Lung (tissue), 12 donors: Measurements from ENCODE around the gene ADGRL2. TPM values are rescaled to one million over a fixed set of nuclear protein-coding genes. Genes with fewer than 3 reads are reported as not detected.

ENCODE experiments used
- ATAC-seq: fragments of 200-7000 bp; cut with Tn5 transposase; one replicate; pipeline ENCODE4 v1.9.1; 2020; ENCODE audit warnings: moderate number of reproducible peaks; ENCODE audit not compliant: insufficient read depth, low FRiP score
- DNase-seq, 3 donors: peaks; one replicate each; pipeline ENCODE4 v3.0.0-alpha.2; 2013 to 2017
- H3K27ac ChIP-seq, 2 donors: one replicate each; pipeline ENCODE4 v1.5.1; 2013; ENCODE audit warnings: mild to moderate bottlenecking in 2 of 2, moderate library complexity in 2 of 2, control low read depth in 1 of 2, inconsistent platforms in 1 of 2, low read depth in 1 of 2, low read length in 1 of 2
- H3K27me3 ChIP-seq, 3 donors: one replicate each; pipeline ENCODE4 v1.5.1; 2013; ENCODE audit warnings: low read length in 2 of 3; ENCODE audit not compliant: control insufficient read depth in 3 of 3, insufficient read depth in 3 of 3
- H3K36me3 ChIP-seq, 4 donors: one replicate each; pipeline ENCODE4 v1.5.1; 2013; ENCODE audit warnings: low read length in 4 of 4, mild to moderate bottlenecking in 1 of 4, moderate library complexity in 1 of 4; ENCODE audit not compliant: control insufficient read depth in 4 of 4, insufficient read depth in 4 of 4
- H3K4me1 ChIP-seq, 5 donors: one replicate each; pipeline ENCODE4 v1.5.1; 2013; ENCODE audit warnings: low read length in 5 of 5, mild to moderate bottlenecking in 2 of 5, moderate library complexity in 1 of 5; ENCODE audit not compliant: control insufficient read depth in 5 of 5, insufficient read depth in 5 of 5
- H3K4me3 ChIP-seq: one replicate; pipeline ENCODE4 v1.5.1; 2013; ENCODE audit warnings: mild to moderate bottlenecking, control low read depth, moderate library complexity
- H3K9ac ChIP-seq, 2 donors: one replicate each; pipeline ENCODE4 v1.5.1; 2013; ENCODE audit warnings: low read length in 2 of 2, control low read depth in 1 of 2; ENCODE audit not compliant: insufficient read depth in 1 of 2
- H3K9me3 ChIP-seq, 4 donors: one replicate each; pipeline ENCODE4 v1.5.1; 2013; ENCODE audit warnings: low read length in 3 of 4, mild to moderate bottlenecking in 1 of 4, moderate library complexity in 1 of 4; ENCODE audit not compliant: control insufficient read depth in 4 of 4, insufficient read depth in 3 of 4
- WGBS, 2 donors: extraction: QIAGEN DNeasy Blood & Tissue Kit; methylation state at CpG; one replicate each; pipeline ENCODE4 v1.1.7; 2013; 5-methylcytosine and 5-hydroxymethylcytosine counted together
- polyA plus RNA-seq, 2 donors: library from polyadenylated mRNA; stranded (reverse); fragments of 200-250 nt; gene quantifications; one replicate each; pipeline ENCODE4 v1.2.1, GENCODE V29; 2013
- total RNA-seq, 2 donors: library from RNA; depleted of rRNA in 1 of 2; stranded (reverse); fragments of >200 nt in 1 of 2; gene quantifications; one replicate each; pipeline ENCODE4 v1.2.1, GENCODE V29; 2014 to 2021
- TF ChIP-seq, protein P1 (sequence below): IDR thresholded peaks from 2 replicates; pipeline ENCODE4 v1.5.1; 2012; ENCODE audit warnings: mild to moderate bottlenecking; ENCODE audit errors: control extremely low read depth, extremely low read depth
- donor health status: control.
- donor health status: control.
- donor health status: Bipolar disorder and iron deficiency.
- donor health status: healthy.
- donor health status: DM: yes; HTN: yes; CAD: no.

ADGRL2 gene
- total and polyA plus RNA-seq, 4 donors, result 32.5 to 421 (median 72.1) TPM

- ATAC-seq (no peak), DNase-seq (no peak)
- H3K36me3 ChIP-seq, result no peaks in the 10 kb centered on the region
- H3K4me1 ChIP-seq, result peaks cover 0 to 48% (median 8%) of the 10 kb centered on the region in 5 donors
- TF ChIP-seq, protein P1, sequence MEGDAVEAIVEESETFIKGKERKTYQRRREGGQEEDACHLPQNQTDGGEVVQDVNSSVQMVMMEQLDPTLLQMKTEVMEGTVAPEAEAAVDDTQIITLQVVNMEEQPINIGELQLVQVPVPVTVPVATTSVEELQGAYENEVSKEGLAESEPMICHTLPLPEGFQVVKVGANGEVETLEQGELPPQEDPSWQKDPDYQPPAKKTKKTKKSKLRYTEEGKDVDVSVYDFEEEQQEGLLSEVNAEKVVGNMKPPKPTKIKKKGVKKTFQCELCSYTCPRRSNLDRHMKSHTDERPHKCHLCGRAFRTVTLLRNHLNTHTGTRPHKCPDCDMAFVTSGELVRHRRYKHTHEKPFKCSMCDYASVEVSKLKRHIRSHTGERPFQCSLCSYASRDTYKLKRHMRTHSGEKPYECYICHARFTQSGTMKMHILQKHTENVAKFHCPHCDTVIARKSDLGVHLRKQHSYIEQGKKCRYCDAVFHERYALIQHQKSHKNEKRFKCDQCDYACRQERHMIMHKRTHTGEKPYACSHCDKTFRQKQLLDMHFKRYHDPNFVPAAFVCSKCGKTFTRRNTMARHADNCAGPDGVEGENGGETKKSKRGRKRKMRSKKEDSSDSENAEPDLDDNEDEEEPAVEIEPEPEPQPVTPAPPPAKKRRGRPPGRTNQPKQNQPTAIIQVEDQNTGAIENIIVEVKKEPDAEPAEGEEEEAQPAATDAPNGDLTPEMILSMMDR, result no peak
- no peak overlapping the region for H3K4me3 ChIP-seq
- no peaks in the 10 kb centered on the region for H3K9me3 ChIP-seq
- WGBS, 2 donors, result 68 to 91% methylated on average over 1 of the region's 1 CpG
- no peak overlapping the region for H3K9ac ChIP-seq
- no peak overlapping the region for H3K27ac ChIP-seq
- no peaks in the 10 kb centered on the region for H3K27me3 ChIP-seq
These were observed 9.1 kb downstream of the ADGRL2 start for GRCh38 chr1:81809808-81810207.

GRCh38 chr1:81811757-81812371 lies 11.1 kb downstream of the ADGRL2 start:
- no peak overlapping the region for H3K9ac ChIP-seq
- TF ChIP-seq, protein P1, result no peak
- DNase-seq (no peak), ATAC-seq (no peak)
- H3K4me3 ChIP-seq, result no peak overlapping the region
- peaks cover 0 to 32% (median 8%) of the 10 kb centered on the region in 5 donors for H3K4me1 ChIP-seq
- no peaks in the 10 kb centered on the region for H3K9me3 ChIP-seq
- no peaks in the 10 kb centered on the region for H3K36me3 ChIP-seq
- H3K27me3 ChIP-seq, result no peaks in the 10 kb centered on the region
- WGBS, 2 donors, result 35 to 39% methylated on average over 3 of the region's 3 CpGs
- H3K27ac ChIP-seq, result no peak overlapping the region

- no peak overlapping the region for H3K9ac ChIP-seq
- ATAC-seq, result no peak
- TF ChIP-seq, protein P1, result no peak
- H3K4me3 ChIP-seq, result no peak overlapping the region
- no peaks in the 10 kb centered on the region for H3K36me3 ChIP-seq
- WGBS, 2 donors, result 36 to 63% methylated on average over 4 of the region's 4 CpGs
- no peak overlapping the region for H3K27ac ChIP-seq
- DNase-seq, result peak in 2 of 3 donors; percentile 60 to 63
- peaks cover 0 to 29% (median 8%) of the 10 kb centered on the region in 5 donors for H3K4me1 ChIP-seq
- no peaks in the 10 kb centered on the region for H3K27me3 ChIP-seq
- H3K9me3 ChIP-seq, result no peaks in the 10 kb centered on the region
These were observed 12.0 kb downstream of the ADGRL2 start for GRCh38 chr1:81812712-81813111.

GRCh38 chr1:81813691-81814090 lies 13.0 kb downstream of the ADGRL2 start:
- 65 to 77% methylated on average over 2 of the region's 2 CpGs for WGBS, 2 donors
- no peak overlapping the region for H3K4me3 ChIP-seq

More at GRCh38 chr1:81813691-81814090, 13.0 kb downstream of the ADGRL2 start:
- Histone ChIP-seq H3K9ac (no peak overlapping the region), H3K27me3 (no peaks in the 10 kb centered on the region), H3K36me3 (no peaks in the 10 kb centered on the region), H3K4me1 (peaks cover 0 to 29% (median 8%) of the 10 kb centered on the region in 5 donors), H3K27ac (no peak overlapping the region), H3K9me3 (no peaks in the 10 kb centered on the region)
- no peak for DNase-seq
- ATAC-seq, result no peak
- TF ChIP-seq, protein P1, result no peak
